ENCODE measurements around the gene OAF.

OAF gene

DNA sequence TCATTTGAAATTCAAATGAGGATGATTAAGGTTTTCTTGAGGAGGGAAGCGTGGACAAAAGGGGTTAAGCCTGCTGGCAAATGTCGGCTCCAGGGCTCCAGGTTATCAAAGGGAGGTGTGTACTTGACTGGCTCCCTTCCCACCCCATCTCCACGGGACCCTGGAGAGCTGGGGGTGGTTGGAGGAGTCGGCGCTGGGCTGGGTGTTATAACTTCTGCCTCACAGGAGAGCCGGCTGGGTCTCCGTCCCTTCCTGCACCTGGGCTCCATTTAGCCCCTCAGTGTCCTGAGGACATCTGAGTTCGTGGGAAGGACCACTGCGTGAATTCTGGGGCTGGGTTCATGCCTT is 44.7 kb downstream of the OAF start:
- in situ Hi-C loops (cut with MboI; ENCODE audit: low sequenced_read_pairs, unreplicated experiment): no loop called here
- TF ChIP-seq, protein P1, sequence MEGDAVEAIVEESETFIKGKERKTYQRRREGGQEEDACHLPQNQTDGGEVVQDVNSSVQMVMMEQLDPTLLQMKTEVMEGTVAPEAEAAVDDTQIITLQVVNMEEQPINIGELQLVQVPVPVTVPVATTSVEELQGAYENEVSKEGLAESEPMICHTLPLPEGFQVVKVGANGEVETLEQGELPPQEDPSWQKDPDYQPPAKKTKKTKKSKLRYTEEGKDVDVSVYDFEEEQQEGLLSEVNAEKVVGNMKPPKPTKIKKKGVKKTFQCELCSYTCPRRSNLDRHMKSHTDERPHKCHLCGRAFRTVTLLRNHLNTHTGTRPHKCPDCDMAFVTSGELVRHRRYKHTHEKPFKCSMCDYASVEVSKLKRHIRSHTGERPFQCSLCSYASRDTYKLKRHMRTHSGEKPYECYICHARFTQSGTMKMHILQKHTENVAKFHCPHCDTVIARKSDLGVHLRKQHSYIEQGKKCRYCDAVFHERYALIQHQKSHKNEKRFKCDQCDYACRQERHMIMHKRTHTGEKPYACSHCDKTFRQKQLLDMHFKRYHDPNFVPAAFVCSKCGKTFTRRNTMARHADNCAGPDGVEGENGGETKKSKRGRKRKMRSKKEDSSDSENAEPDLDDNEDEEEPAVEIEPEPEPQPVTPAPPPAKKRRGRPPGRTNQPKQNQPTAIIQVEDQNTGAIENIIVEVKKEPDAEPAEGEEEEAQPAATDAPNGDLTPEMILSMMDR (IDR thresholded peaks at IDR 0.05; ENCODE audit: borderline replicate concordance, control extremely low read depth, extremely low read depth, insufficient read depth, missing control alignments): no peak
- no peak for DNase-seq (ENCODE audit: low spot score)

DNA sequence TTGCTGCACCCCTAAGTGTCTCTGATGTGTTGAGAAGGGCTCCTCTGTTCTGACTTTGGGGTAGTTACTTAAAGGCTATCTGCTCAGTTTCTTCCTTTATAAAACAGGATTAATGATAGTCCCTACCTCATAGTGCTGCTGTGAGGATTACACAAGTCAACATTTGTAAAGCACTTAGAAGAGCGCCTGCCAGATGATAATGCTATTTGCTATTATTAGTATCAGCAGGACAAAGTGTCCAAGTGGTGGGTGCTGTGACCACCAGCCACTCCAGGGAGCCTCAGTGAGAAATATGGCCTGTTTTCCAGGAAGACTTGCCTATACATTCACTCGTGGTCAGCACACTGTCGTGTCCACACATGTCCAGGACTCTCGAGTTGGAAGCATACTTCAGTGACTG is 45.3 kb downstream of the OAF start:
- TF ChIP-seq, protein P1 (IDR thresholded peaks at IDR 0.05; ENCODE audit: borderline replicate concordance, control extremely low read depth, extremely low read depth, insufficient read depth, missing control alignments): no peak
- in situ Hi-C loops (cut with MboI; ENCODE audit: low sequenced_read_pairs, unreplicated experiment): no loop called here

DNA sequence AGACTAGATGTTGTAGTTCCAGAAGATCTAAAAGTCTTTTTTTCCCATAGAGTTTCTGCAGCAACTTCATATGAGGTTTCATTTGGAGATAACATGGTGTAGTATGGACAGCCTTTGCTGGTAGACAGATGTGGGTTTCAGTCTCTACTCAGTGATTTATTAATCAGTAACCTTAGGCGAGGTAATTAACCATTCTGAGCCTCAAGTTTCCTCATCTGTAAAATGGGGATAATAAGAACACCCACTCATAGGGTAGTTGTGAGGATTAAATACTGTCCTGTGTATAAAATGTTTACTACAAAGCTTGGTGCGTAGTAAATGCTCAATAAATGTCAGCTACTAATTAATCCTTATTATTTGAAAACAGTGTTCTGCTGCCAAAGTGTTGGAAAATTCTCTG is 45.9 kb downstream of the OAF start:
- no peak for DNase-seq (ENCODE audit: low spot score)

More for the DNA sequence above, 45.3 kb downstream of the OAF start:
- no peak for DNase-seq (ENCODE audit: low spot score)

GRCh38 chr11:120257346-120257745 is 46.5 kb downstream of the OAF start:
- TF ChIP-seq, protein P1 (IDR thresholded peaks at IDR 0.05; ENCODE audit: borderline replicate concordance, control extremely low read depth, extremely low read depth, insufficient read depth, missing control alignments): no peak
- in situ Hi-C loops (cut with MboI; ENCODE audit: low sequenced_read_pairs, unreplicated experiment): no loop called here
- DNase-seq (ENCODE audit: low spot score): no peak

More for the DNA sequence above, 45.9 kb downstream of the OAF start:
- TF ChIP-seq, protein P1 (IDR thresholded peaks at IDR 0.05; ENCODE audit: borderline replicate concordance, control extremely low read depth, extremely low read depth, insufficient read depth, missing control alignments): no peak
- in situ Hi-C loops (cut with MboI; ENCODE audit: low sequenced_read_pairs, unreplicated experiment): no loop called here

- no peak for DNase-seq (ENCODE audit: low spot score)
- in situ Hi-C loops (cut with MboI; ENCODE audit: low sequenced_read_pairs, unreplicated experiment): no loop called here
- TF ChIP-seq, protein P1 (IDR thresholded peaks at IDR 0.05; ENCODE audit: borderline replicate concordance, control extremely low read depth, extremely low read depth, insufficient read depth, missing control alignments): no peak
Observed at GRCh38 chr11:120258661-120259060, 47.8 kb downstream of the OAF start.

DNA sequence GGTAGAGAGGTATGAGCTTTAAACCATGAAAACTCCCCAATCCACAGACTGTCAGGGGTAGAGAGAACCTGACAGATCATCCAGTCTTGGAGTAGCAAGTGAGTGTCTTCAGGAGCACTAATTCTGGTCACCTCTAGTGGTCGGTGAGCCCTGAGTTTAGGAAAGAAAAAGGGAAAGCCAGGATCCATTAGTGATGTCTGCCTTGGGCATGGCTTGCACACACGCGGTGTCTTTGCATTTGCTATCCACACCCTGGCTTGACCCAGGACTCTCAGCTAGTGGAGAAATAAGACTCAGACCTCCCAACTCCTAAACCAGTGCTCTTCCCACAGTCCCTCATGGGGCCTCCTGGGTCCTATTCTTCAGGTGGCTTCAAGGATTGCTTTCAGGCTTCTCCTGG is 48.4 kb downstream of the OAF start:
- DNase-seq (ENCODE audit: low spot score): no peak
- in situ Hi-C loops (cut with MboI; ENCODE audit: low sequenced_read_pairs, unreplicated experiment): no loop called here
- TF ChIP-seq, protein P1 (IDR thresholded peaks at IDR 0.05; ENCODE audit: borderline replicate concordance, control extremely low read depth, extremely low read depth, insufficient read depth, missing control alignments): no peak

Measured in GM13976 (cell line).